SW 1271 (cell line): ENCODE measurements around the gene MPV17L2.
A peak's percentile ranks its signal among the peaks of the same experiment; 100 is the strongest.
"Not testable (repeated sequence)": the region's sequence is repeated elsewhere in the genome, so short reads cannot be mapped to it uniquely, and the experiment has no call there.

Experiments used
- DNase-seq, 2 experiments: peaks; one replicate each; lab custom pipeline; 2025; lab: John Stamatoyannopoulos, UW

Gene MPV17L2

GRCh38 chr19:18193388-18194180 is 566 bp downstream of the MPV17L2 start:
- no peak for DNase-seq

DNA sequence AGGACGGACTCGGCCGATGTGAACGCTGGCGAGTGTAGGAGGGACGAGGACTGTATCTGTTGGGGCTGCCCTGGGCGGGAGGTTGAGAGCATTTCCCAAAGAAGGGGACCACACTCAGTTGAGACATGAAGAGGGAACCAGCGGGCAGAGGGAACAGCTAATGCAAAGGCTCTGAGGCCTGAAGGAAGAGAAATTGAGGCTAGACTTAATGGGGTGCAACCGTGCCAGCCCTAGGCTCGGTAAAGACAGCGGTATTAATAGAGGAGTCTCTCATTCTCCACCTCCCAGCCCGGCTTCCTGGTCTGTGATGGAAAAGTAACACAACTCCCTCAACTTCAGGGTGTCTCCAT is 1.1 kb downstream of the MPV17L2 start:
- no peak for DNase-seq

- peak in 1 of 2 experiments; percentile 15 for DNase-seq
These were observed 1.7 kb downstream of the MPV17L2 start for GRCh38 chr19:18194554-18195238.

GRCh38 chr19:18196511-18196845 is 3.5 kb downstream of the MPV17L2 start:
- no peak for DNase-seq

- no peak for DNase-seq
These were observed 4.3 kb downstream of the MPV17L2 start for GRCh38 chr19:18197306-18197705.

DNA sequence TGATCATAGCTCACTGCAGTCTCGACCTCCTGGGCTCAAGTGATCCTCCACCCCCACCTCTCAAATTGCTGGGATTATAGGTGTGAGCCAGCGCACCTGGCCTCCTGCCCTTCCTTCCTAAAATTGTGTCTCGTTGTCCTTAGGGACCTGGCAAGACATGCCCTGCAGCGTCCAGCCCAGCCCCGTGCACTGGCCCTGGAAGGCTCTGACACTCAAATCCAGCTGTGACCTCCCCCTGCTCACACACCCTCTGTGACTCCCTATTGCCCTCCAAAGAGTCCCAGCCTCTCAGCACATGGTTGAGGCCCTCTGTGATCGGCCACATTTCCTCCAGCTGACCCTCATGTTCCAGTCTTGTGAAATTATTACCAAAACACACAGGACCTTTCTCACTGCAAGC is 4.9 kb downstream of the MPV17L2 start:
- DNase-seq = no peak

GRCh38 chr19:18198374-18198773 is 5.4 kb downstream of the MPV17L2 start:
- DNase-seq = no peak

DNA sequence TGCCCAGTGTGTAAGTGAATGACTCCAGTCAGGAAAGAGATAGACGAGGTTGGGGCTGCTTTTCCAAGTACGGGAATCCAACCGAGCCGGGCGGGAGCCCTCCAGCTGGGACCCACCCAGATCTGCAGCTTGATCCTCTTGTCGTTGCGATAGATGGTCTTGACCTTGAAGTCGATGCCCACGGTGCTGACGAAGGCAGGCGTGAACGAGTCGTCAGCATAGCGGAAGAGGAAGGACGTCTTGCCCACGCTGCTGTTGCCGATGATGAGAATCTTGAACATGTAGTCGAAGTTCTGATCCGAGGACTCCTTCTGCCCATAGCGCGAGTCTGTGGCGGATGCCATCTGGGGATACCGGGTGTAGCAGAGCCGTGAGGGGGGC is 9.4 kb downstream of the MPV17L2 start:
- DNase-seq = no peak

- DNase-seq = no peak
These were observed 9.9 kb downstream of the MPV17L2 start for GRCh38 chr19:18202778-18203407.

- DNase-seq = no peak
These were observed 10.4 kb downstream of the MPV17L2 start for GRCh38 chr19:18203408-18203862.

- peak; percentile 98 to 99 for DNase-seq
These were observed 10.9 kb downstream of the MPV17L2 start, which contains the start of gene RAB3A for GRCh38 chr19:18203863-18204393. Gene RAB3A (minus strand): TSS chr19:18204042. CDS start chr19:18202740, 1,302 bp downstream.

DNA sequence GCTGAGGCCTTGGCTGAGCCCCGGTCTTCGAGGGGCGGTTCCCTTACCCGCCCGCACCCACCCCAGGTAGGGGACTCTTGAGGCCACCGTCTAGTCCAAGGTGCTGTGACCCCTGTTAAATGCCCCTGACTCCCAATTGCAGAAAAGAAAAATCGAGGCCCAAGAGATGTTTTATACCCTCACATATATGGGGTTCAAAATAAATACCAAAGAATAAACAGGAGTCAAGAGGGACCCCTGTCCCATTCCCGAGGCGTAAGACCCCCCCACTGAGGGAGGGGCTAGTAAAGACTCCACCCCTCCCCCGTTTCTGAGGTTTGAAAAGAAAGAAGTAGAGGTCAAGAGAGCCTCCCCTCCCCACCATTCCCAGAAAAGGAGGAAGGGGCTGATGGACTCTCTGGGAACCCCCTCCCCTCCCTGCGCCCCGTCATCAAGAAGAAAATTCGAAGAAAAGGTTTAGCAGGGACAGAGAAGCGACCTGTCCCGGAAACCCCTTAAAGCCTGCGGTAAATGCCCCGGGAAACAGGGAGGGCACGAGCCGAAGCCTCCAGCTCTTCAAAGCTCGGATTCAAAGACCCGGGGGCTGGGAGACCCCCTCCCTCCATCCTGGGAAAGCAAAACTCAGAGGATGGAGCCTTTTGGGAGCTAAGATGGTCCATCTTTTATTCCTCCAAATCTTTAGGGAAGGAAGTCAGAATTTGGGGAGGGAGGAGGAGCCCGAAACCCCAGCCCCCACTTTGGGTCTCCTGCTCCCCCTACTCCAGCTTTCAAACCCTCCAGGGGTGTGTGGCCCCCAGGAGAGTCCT is 11.6 kb downstream of the MPV17L2 start:
- peak; percentile 67 to 84 for DNase-seq

DNA sequence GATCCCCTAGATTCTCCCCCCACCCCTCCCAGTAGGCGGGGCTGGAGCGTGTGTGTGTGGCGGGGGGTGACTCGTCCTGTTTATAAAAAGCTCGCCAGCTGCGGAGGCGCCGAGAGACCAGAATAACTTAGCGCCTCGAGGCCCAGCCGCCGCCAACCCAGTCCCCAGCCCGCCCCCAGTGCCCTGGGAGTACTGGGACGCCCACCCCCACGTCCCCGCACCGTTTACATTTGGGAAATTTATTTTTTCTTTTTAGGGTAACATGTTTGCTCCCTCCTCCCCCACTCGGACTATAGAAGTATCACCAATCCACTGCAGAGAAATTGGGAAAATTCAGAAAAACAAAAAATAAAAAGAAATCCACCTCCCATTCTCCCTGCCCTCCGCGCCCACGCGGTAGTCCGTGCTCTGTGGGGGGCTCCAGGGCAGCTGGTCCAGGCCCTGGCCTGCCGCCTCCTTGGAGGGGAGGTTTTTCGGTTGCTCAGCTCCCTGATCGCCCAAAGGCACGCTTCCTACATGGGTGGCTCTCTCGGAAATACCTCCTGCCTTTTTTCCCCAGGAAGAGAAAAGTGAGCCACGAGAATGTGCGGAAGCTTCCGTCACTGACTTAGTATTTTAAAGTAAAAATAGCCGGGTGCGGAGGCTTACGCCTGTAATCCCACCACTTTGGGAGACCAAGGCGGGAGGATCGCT is 12.3 kb downstream of the MPV17L2 start:
- DNase-seq = peak in 1 of 2 experiments; percentile 20

- no peak for DNase-seq
These were observed 13.0 kb downstream of the MPV17L2 start for GRCh38 chr19:18206018-18206417.

- no peak for DNase-seq
These were observed 15.3 kb downstream of the MPV17L2 start for GRCh38 chr19:18208098-18208951.

- DNase-seq = not testable (repeated sequence)
These were observed 16.9 kb downstream of the MPV17L2 start for GRCh38 chr19:18209912-18210311.

DNA sequence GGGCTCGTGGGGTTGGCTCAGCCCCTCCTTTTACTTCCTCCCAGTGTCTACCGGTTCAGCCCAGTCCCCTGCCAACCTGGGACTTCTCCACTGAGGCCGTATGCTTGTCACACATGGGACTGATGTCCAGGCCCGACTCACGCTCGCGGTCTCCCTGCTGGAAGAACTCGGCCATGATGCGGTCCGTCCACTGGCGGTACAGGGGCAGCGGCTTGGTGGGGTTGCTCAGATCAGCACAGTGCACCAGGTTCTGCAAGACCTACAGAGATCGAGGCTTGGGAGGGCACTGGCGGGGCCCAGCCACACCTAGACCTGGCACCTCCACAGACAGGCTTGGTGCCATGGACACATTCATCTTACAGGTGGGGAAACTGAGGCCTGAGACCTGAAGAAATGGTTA is 18.7 kb downstream of the MPV17L2 start:
- no peak for DNase-seq

GRCh38 chr19:18214779-18215433 is 21.9 kb downstream of the MPV17L2 start:
- DNase-seq = peak in 1 of 2 experiments; percentile 29

- DNase-seq = no peak
These were observed 23.8 kb downstream of the MPV17L2 start for GRCh38 chr19:18216789-18217188.

DNA sequence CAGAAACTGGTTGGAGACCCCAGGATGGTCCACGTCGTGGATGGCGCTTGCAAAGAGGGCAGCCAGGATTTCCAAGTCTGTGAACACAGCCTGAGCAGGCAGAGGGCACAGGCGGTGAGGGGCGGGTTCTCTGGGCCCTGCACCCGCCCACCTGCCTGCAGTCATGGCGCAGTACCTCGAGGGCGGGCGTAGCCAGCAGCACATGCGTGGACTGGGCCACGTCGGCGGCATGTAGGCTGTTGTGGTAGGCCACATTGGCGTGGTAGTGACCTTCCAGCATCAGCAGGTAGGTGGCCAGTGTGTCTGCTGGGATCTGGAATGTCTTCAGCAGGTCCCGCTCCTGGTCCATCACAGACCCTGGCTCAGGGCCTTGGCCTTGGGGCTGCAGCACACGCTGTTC is 25.1 kb downstream of the MPV17L2 start:
- DNase-seq = no peak
